OCI-LY3 (cell line): ENCODE data around the gene CD4.

Experiments
- CTCF ChIP-seq: fragments of 200-600, 300-600 bp; sonication (generic); IDR thresholded peaks from 2 replicates; pipeline ENCODE4 v1.5.1; 2014; ENCODE audit warnings: antibody characterized with exemption, low read length, low read depth
- EZH2phosphoT487 ChIP-seq: fragments of 200-600 bp; shearing (Covaris generic); IDR thresholded peaks from 2 replicates; pipeline ENCODE4 v1.6.1; 2018; ENCODE audit warnings: antibody characterized with exemption, mixed run types, low read depth

DNA sequence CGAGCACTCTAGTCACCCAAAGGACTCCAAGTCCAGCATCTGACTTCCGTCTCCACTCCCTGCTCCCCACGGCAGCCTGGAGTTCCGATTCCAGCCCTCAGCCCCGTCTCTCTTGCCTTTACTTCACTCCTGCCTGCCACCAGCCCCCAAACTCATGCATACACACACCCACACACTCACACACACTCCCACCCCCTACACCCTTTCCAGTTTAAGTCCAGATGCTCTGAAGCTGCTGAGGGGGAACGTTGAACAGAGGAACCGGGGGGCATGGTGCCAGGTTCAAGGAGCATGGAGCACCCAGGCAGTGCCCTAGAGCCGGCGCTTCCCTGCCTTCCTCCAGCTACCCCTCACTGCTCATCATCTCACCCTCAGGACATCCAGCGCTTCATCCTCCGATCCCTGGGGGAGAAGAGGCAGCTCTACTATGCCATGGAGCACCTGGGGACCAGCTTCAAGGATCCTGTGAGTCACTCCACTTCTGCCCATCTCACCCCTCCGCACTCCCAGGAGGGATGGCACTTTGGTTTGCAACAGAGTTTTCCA is 42.2 kb downstream of the CD4 start:
- no peak for TF ChIP-seq CTCF
- TF ChIP-seq EZH2phosphoT487, result no peak
